Measurements from ENCODE around the gene NEMP1. TPM values are rescaled to one million over a fixed set of nuclear protein-coding genes. Genes with fewer than 3 reads are reported as not detected.

NEMP1 gene, protein sequence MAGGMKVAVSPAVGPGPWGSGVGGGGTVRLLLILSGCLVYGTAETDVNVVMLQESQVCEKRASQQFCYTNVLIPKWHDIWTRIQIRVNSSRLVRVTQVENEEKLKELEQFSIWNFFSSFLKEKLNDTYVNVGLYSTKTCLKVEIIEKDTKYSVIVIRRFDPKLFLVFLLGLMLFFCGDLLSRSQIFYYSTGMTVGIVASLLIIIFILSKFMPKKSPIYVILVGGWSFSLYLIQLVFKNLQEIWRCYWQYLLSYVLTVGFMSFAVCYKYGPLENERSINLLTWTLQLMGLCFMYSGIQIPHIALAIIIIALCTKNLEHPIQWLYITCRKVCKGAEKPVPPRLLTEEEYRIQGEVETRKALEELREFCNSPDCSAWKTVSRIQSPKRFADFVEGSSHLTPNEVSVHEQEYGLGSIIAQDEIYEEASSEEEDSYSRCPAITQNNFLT
- 2.2 and 3.5 TPM in 2 replicates for total RNA-seq

DNA sequence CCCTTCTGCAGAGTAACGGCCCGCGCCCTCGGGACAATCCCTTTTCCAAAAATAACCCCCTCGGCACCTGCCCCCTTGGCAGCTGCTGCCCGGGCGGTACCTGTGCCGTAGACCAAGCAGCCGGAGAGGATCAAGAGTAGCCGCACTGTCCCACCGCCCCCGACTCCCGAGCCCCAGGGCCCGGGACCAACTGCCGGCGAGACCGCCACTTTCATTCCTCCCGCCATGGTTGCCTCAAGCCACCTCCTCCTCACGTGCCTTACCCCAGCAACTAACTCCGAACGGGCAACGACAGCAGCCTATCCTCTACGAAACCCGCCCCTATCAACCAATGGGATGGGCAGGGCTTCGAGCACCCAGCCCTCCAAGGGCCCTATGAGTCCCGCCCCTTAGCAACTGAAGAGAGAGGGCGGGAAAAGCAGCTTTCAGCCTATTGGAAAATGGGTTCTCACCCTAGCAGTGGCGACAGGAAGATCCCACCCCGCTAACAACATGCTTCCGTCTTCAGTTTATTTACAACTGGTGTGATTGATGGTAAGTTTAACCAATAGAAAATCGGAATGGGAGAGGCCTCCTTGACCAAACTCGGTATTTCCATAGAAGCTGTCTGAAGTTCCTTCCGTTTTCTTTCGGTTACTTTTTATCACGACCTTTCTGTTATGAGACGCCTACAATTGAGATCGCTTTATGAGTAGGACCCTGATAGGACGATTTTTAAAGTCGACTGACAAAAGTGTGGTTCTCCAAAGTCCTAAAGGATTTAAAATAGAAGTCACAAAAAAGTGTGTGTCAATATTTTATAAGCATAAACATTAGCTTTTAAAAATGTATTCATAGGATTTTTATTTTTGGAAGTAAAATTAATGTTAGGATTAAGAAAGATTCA lies at the start of gene NEMP1:
NEMP1 (minus strand) TSS at position 273 of the 886 bp plus-strand sequence; CDS start at position 227, 46 bp downstream.

DNA sequence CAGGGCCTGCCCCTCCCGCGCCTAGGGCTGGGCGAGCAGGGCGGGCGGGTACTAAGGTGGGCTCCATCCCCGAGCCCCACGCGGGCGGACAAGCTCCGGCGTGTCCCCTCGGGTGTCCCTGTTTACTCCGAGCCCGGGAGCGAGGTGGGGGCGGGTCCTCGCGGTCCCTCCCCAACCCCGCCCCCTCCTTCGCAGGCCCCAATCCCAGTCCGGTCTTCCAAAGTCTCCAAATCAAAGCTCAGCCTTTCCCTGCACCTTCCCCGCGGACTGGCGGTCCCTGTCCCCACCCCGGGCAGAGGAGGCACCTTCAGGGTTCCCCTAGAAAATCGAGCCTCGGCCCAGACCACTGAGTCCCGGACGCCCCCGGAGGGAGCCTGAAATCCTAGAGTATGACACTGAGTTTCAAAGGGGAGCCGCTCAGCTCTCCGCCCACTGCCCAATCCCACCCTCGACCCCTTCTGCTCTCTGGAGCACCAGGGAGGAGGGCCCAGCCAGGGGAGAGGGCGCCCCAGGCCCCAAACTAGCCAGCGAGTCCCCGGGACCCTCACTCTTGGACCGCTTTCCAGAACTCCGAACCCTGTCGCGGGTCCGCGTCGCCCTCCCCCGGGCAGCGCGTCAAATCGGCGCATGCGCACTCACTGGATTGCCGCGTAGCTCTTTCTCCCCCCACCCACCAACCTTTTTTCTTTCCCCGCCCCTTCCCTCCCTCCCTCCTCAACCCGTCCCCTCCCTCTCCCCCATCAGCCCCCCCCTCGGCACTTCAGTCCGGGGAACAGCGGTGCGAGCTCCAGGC lies 49.3 kb upstream of the NEMP1 start, which contains the start of gene LRP1:
LRP1 (plus strand) TSS at position 758 of the 793 bp plus-strand sequence. CDS start 482 bp downstream, outside the sequence.

DNA sequence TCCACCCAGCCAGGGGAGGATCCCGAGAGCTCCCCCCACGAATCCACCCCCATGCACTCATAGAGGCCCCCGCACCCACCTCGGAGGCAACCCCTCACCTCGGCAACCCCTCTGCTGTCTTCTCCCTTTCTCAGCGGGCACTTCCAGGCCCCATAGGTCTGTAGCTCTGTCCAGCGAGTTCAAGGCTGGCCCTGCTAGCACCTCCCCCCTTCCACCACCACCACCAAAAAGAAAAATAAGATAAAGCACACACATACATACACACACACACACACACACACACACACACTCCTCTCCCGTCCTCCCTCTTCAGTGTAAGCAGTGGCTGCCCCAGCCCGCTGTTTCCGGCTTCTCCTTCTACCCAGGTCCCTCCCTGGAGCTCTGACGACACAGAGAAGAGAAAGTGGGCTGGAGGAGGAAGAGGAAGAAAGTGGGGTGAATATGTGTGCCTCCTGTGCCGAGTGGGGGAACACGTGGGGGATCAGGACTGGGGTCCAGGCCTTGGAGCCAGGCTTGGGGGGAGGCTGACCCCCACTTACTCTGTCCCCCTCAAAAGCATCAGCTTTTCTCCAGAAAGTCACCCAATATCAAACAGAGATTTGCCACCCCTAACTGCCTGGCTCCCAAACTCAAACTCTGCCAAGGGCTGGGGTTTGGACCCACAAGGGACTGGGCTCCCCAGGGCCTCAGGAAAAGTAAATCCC lies 32.6 kb upstream of the NEMP1 start, which contains the start of gene STAT6:
STAT6 (minus strand) TSS at position 332 of the 704 bp plus-strand sequence. CDS start 3,084 bp downstream, outside the sequence.

DNA sequence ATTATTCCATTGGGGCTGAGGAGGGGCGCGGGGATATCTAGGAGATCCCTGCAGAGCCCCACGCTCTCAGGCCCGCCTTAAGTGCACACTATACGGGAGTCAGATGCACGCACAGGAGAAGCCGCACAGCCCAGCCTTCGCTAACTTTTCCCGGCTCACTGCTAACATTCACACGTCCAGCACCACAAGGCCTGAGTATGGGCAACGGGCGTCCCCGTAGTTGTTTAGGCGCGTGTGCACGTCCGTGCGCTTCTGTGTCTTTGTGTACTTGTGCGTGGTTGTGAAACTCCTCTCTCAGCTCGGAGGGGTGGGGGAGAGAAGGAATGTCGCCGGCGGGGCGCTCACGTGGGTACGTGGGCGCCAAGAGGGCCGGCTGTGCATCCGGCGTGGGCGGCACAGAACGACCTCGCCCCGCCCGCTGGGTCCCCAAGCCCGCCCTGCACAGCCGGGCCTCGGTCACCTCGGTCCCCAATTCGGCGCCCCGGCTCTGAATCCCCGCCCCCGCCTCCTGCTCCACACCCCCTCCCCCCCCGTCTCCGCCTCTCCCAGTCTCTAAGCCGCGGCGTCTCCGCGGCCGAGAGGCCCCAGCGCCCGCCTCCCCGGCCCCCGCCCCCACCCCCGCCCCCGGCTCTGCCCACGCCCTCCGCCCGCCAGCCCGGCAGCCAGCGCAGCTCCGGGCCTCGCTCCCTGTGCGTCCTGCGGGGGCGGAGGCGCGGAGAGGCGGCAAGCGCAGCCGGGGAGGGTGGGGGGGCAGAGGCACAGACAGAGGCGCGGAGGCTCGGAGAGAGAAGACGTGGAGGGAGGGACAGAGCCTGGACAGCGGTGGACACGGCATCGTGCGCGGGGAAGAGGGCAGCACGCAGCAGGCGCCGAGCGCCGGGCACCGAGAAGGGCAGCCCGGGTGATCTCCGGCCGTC lies 10.0 kb upstream of the NEMP1 start, which contains the start of gene NAB2:
NAB2 (plus strand) TSS at position 761 of the 917 bp plus-strand sequence. CDS start 158 bp downstream, outside the sequence.

DNA sequence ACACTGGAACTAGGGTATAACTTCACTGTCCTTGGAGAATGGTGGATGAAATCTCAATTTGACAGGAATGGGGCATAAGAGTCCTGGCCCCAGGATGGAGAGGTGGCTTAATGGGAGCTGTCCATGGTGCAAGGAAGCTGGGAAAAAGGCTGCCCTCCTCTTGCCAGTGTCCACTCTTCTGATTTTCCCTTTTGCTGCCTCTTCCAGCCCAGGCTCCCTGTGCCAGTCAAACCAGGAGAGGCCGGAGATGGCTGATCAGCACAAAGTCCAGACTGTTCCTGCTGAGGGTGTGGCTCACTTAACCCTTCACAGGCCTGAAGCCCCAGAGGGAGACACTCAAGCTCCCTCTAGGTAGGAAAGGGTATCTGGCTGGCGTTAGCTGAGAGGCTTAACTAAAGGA lies 28.7 kb downstream of the NEMP1 start, which contains the start of gene MYO1A:
MYO1A (minus strand) TSS at position 240 of the 400 bp plus-strand sequence. CDS start 1,806 bp downstream, outside the sequence.

DNA sequence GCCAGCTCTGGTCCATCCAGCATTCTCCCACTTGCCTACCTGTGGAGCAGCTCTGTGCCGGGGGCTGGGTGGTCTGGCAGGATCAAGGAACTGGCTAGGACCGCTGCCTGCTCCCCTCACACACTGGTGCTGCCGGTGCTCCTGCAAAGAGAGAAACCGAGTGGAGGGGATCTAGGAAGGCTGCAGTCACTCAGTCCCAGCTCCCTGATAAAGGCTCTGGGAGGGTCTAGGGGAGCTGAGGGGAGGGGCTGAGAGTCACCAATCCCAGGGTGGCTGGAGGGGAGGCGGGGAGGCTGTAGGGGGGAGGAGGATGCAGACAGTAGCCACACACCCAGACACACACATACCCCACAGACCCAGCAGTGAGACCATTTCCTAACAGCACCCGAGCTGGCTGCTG lies 62.2 kb downstream of the NEMP1 start, which contains the start of gene TAC3:
TAC3 (minus strand) TSS at position 182 of the 400 bp plus-strand sequence. CDS start 732 bp downstream, outside the sequence.

DNA sequence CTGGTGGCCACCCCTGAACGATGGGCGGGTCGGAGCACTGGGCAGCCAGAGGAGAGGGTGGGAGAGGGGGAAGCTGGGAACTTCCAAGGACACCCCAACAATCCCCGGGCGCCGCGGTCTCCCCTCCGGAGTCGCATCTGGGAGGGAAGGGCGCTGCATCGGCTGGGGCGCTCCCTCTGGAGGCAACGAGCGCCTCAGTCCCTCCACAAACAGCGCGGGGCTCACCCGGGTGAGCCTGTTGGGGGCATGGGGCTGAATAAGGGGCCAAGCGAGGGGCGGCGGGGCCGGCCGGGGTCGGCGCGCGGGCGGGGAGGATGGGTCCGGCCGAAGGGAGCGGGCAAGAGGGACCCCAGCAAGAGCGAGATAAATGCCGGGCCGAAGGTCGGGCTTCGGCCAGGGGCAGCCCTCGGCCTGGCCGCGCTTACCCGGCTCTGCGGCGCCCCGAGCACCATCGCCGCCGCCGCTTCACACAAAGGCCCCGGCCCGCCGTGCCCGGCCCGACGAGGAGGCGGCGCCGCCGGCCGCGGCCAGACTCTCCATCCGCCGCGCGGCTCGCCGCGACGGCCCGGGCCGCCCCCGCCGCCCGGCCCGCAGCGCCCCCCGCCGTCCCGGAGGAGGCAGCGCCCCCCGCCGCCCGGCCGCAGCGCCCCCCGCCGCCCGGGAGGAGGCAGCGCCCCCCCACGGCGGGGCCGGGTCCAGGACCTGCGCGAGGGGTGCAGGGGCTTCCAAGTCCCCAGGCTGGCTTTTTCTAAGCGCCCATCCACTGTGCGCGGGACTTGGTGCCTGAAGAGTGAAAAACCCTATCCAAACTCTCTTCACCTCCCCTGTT lies 72.4 kb downstream of the NEMP1 start, which contains the start of gene ZBTB39:
ZBTB39 (minus strand) TSS at position 567 of the 829 bp plus-strand sequence. CDS start 1,629 bp downstream, outside the sequence.

Other genes starting within 250 kb of the NEMP1 start
- not detected in 2 replicates for gene SDR9C7, start 144.4 kb downstream of the NEMP1 start, total RNA-seq
- 0.06 TPM in 1 of 2 replicates, not detected in the other for gene RDH16, start 121.2 kb downstream of the NEMP1 start, total RNA-seq
- 1.9 and 2.0 TPM in 2 replicates for gene ZBTB39, start 72.2 kb downstream of the NEMP1 start, total RNA-seq
- not detected in 2 replicates for gene TAC3, start 62.3 kb downstream of the NEMP1 start, total RNA-seq
- not detected in 2 replicates for gene MYO1A, start 28.7 kb downstream of the NEMP1 start, total RNA-seq
- gene NAB2, start 10.3 kb upstream of the NEMP1 start, total RNA-seq: 40.6 and 54.4 TPM in 2 replicates
- gene STAT6, start 32.6 kb upstream of the NEMP1 start, total RNA-seq: 106 and 115 TPM in 2 replicates
- gene LRP1, start 49.7 kb upstream of the NEMP1 start, total RNA-seq: 1,119 and 1,224 TPM in 2 replicates
- not detected in 2 replicates for gene LRP1-AS, start 68.8 kb upstream of the NEMP1 start, total RNA-seq
- gene NXPH4, start 138.0 kb upstream of the NEMP1 start, total RNA-seq: 17.6 and 21.4 TPM in 2 replicates
- 118 and 140 TPM in 2 replicates for gene SHMT2, start 150.9 kb upstream of the NEMP1 start, total RNA-seq
- 0.20 and 3.1 TPM in 2 replicates for gene STAC3, start 172.4 kb upstream of the NEMP1 start, total RNA-seq